Brain pericyte (primary cell): ENCODE data around the gene CIT.
A peak's percentile ranks its signal among the peaks of the same experiment; 100 is the strongest.
"Not testable (repeated sequence)": the region's sequence is repeated elsewhere in the genome, so short reads cannot be mapped to it uniquely, and the experiment has no call there.

ENCODE experiments used
- DNase-seq: peaks from one replicate; pipeline ENCODE4 v3.0.0-alpha.2; 2012; ENCODE audit warnings: low read depth, low spot score

Gene CIT

DNA sequence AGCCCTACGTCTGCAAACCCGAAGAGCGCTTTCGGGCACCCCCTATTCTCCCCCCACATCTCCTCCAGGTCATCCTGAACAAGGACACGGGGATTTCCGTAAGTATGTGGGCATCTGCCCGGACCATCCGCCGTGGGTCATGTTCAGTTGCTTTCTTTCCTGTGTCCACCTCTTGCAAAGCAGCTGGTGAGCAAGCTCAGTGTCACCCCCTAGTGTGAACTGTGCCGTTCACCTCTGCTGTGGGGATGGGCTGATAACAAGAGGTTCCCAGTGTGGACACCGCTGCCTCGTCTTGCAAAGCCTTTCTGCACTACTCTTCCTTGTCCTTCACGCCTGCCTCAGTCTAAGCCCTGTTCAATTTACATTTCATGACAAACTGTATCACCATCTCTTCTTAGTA lies 200.5 kb downstream of the CIT start:
- DNase-seq: no peak

DNA sequence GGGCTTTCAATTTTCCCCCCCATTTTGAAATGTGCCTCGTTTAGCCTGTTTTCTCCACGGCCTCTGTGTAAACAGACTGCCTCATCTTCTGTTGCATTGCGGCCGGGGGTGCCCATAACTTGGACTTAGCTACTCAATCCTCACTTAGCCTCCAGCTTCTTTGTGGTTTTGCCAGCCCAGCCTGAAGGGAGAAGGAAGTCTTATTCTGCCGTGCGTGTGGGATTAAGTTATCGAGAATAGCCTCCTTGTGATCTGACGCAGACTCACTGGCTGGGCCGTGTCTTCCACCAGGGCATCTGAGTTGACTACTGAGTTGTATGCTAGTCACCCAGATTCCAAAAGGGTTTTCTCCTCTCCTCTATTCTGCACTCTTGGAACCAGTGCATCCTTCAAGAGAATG lies 201.1 kb downstream of the CIT start:
- no peak for DNase-seq

DNA sequence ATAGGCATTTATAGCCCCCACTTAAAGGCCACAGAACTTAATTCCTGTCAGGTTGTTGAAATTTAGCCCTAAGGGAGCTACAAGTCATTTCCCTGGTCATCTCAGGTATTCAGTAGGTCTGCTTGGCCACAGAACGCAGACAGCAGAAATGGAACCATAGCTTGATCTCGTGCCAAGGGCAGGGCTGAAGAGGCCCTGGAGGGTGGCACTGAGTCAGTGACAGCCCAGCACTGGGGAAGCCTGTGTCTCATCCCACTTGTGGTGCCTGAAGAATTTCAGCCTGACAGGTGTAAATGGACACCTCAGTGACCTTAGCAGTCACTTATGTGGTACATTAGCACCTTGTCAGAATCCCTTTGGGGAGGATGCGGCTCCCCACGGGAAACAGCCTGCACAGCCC lies 202.6 kb downstream of the CIT start:
- DNase-seq: no peak

DNA sequence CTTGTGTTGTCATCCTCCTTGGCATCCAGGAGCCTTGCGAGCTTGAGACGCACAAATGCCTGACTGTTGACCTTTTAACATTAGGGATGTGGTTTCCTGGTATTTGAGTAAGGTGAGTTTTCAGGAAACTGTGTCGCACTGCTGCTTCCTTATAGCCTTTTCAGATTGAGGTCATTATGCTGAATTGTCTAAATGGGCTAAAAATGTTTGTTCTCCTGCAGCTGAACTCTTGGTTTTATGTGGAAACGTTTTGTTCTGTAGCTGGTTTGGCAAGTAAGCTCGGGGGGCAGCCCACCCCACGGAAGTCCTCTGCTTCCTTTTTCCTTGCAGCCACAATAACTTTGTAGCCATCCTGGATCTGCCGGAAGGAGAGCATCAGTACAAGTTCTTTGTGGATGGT lies 203.5 kb downstream of the CIT start:
- no peak for DNase-seq

DNA sequence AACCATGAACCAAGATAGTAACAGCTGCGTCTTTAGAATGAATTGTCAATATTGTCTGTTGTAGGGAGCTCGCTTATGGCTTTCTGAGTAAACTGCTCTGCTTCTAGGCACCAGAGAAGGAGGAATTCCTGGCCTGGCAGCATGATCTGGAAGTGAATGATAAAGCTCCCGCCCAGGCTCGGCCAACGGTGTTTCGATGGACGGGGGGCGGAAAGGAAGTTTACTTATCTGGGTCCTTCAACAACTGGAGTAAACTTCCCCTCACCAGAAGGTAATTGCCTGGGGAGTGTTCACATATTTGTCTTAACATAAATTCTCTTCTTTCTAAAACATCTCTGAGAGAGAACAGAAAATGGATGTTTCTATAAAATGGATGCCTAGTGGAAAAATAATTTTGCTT lies 204.9 kb downstream of the CIT start:
- DNase-seq: no peak

DNA sequence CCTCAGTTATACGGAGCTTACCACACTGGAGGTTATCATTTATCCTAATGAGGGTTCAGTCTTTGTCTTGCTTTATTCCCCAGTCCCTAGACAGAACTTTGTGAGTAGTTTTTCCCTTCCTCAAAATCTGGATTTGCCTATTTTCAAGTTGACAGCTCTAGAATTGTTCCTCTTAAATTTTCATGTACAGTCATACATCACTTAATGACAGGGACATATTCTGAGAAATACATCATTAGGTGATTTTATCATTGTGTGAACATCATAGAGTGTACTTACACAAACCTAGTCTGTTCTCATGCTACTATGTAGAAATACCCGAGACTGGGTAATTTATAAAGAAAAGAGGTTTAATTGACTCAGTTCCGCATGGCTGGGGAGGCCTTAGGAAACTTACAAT lies 206.1 kb downstream of the CIT start:
- DNase-seq: no peak

DNA sequence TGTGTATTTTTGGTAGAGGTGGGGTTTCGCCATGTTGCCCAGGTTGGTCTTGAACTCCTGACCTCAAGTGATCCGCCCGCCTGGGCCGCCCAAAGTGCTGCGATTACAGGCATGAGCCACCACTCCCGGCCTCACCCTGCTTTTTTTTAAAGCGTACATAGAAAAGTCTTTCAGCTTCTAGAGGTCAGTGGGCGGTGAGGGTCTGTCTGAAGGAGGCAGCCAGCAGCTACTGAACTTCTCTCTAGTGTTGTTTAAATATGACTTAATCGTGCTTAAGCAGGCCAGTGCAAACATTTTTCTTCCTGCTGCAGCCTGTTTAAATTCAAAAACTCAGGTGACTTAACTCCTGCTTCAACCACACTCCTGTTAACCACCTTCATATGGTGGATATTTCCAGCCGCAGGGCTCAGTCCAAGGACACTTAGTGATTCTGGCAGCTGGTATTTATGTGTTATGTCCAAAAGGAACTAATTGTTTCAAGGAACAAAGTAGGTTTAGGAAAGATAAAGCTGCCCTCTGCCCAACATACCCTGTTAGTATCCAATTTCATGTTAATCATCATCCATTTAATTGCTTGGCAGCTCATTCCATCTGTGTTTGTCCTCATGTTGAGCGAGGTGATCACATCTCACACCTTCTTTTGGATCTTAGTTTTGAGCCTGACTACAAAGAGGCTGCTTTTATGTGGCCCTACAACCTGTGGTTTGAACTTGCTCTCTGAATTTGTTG lies 207.2 kb downstream of the CIT start:
- no peak for DNase-seq

DNA sequence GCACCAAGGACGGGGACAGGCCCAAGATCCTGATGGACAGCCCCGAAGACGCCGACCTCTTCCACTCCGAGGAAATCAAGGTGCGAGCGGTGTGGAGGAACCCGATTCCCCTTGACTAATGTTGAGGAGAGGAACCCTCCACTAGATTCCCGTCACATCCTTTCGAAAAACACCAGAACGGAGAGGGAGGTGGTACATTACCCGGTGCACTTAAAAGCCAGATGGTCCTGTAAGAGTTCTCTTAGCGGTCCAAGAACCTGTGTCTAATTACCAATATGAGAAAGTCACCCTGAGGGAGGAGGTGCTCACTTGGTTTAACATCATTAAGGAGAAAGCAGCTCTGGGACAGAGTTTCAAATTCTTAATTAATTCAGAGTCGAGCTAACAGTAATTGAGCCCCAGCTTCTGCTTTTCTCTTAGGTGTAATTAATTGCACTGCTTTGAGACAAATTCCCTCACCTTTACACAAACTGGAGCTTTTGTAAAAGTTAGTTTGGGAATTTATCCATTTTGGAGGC lies 208.7 kb downstream of the CIT start:
- no peak for DNase-seq

DNA sequence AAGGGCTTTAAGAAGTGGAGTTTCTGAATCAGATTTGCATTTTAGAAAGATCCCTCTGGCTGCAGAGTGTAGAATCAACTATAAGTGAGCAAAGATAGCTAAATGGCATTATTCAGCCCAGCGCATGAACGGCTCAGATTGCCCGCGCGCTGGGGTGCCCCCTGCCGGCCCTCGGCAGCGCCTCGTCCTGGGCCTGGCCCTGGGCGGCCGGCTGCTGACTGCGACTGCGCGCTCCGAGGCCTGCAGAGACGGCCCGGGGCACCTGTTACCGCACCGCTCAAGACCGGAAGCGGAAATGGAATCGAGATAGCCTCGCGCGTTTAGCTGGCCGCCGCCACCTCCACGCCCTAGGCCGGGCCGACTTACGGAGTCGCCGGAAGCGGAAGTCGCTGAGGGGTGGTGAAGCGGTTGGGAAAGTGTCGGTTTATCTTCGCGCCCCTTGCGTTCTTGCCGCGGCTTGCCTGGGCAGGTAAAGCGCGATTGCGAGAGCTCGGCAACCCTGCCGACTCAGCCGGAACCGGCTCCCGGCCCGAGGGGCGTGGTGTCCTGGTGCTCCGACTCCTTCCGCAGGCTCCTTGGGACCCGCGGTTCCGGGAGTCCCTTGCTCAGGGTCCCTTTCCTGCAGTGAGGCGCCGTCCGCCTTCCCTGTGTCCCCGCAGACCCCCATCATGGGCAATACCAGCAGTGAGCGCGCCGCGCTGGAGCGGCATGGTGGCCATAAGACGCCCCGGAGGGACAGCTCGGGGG lies 209.4 kb downstream of the CIT start, which contains the start of gene PRKAB1:
PRKAB1 (plus strand) TSS at position 557 of the 747 bp plus-strand sequence; CDS start at position 669, 112 bp downstream.
- DNase-seq: peak; percentile 86

DNA sequence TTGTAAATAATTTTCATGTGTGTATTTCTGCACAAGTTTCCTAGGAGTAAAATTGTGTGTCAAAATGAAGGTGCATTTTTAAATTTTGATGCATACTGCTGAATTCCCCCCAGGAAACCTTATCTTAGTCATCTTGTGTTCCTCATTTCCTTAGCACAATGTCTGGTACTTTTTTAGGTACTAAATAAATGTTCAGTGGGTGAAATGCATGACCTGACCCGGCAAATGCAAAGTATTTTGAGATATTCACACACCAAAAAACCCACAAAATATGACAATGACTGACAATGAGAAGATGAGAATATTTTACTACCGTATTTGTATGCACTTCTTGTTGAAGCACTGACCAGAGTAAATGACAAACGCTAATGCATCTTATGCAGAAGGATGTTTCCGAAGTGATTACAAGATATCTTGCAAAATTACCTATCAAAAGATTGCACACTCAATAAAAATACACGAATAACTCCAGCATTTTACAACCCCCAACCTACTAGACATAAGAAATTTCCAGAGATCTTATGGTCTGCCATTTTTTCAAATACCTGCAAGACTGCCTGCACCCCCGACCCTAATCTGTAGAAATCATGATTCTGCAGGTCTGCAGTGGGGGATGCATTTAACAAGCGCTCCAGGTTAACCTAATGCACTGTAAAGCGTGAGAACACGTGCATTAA lies 210.1 kb downstream of the CIT start:
- no peak for DNase-seq

DNA sequence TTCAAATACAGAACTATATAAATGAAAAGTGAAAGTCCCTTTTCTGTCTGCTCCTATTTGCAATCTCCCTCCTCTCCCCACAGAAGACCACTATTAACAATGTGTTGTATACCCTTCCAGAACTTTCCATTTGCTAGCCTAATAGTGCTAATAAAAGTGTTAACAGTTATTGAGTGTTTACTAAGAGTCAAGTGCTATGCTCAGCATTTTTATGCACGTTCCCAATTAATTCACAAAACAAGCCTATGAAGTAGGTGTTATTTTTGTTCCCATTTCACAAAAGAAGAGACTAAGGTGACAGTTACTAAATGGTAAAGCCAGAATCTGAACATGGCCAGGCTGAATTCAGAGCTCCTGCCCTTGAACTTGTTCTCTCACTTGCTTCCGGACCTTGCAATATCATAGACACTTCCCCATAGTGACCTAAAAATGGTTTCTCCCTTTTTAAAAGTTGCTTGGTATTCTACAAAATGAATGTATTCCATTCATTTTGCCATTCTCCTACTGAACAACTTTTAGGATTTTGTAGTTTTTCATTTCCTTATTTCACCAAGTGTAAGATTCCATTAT lies 210.8 kb downstream of the CIT start:
- no peak for DNase-seq

DNA sequence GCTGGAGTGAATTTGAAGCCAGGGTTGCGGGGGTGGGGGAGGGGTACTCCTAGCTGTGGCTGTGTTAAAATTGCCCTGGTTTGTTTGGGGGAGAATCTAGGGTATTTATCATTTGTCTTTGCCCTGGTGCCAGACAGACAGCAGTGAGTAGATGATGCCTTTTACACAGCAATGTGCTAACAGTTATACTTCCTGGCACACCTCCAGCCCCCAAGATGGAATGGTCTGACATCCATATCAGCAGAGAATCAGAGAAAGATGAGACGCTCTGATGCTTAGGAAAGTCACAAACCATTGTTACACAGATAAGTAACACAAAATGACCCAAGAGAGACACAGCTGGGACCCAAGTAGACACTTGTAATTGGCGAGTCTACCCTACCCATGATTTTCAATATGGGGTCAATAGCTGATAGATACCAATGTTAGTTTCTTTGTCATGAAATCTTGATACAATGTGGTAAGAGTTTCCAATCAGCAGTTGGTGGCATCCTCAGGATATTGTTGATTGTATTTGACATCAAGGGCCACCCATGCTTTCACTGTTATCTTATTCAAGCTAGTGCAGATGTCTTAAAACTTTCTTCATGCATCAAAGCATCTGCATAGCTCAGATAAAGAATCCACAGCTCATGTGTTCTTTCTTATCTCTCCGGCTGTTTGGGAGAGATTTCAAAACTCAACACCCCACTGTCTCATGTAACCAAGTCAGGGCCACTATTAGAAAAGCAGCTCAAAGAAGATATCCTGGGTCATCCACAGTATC lies 211.8 kb downstream of the CIT start:
- DNase-seq: no peak

DNA sequence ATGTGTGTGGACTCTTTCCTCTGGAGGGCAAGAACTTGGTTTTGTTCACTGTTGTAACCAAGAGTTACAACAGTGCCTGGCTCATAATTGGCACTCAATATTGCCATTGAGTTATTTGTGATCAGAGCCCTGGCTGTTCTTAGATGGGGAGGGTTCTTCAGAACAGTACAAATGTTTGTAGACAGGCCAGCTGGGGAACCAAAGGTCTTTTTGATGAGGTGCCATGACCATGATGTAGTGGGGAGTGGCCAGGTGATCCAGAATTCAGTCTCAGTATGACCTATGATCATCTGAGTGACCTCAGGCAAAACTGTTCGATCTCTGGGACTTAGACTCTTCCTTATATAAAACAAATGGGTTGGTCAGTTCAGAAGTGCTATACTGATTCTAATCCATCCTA lies 212.5 kb downstream of the CIT start:
- no peak for DNase-seq

DNA sequence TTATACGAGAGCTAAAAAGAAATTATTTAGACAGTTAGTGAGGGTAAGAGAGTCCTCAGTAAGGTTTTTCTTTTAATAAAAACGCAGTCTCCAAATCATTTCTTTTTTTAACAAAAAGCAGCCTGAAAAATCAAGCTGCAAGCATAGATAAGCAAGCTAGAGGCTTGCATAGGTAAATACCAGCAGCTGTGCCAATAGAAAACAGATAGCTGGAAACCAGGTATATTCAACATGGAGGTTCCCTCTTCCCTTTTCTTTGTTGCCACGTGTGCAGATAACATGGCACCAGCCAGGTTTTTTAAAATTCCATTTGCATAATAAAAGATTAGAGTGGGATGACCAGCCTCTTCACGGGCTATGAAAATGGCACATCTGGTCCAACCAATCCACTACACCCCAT lies 215.2 kb downstream of the CIT start:
- no peak for DNase-seq

DNA sequence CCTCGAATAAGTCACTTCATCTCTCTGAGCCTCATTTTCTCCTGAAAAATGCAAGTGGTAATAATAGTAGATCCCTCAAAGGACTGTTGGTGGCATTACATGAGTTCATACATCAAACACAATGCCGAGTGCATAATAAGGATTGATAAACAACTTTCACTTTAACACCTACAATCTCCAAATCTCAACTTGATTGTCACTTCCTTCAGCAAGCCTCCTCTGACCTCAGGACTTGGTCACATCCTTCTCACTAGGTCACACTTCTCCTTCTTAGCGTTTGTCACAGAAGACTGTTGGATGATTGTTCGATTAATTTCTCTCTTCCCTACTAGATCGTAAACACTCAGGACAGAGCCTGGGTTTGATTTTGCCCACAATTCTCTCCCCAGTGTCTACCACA lies 217.0 kb downstream of the CIT start:
- DNase-seq: no peak

DNA sequence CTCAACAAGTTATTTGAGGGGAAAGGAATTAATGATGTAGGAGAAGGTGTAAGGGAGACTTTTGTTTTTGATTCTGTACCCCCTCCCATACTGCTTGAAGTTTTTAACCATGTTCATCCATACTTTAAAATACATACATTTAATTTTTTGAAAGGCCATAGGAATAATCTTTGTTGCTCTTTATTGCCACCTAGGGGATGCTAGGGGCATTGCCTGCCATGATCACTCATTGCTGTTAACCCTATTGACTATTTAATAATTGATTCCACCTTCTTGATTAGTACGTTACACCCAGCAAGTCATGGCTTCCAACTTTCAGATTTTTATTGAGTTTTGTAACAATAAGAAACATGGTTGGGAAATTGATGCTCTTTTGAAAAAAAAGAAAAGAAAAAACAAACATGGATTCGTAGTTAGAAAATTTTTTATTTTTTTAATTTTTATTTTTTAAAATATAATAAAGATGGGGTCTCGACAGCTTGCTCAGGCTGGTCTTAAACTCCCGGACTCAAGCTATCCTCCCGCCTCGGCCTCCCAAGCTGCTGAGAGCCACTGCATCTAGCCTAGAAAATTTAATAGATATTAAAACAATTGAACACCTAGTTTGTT lies 217.7 kb downstream of the CIT start:
- DNase-seq: no peak

DNA sequence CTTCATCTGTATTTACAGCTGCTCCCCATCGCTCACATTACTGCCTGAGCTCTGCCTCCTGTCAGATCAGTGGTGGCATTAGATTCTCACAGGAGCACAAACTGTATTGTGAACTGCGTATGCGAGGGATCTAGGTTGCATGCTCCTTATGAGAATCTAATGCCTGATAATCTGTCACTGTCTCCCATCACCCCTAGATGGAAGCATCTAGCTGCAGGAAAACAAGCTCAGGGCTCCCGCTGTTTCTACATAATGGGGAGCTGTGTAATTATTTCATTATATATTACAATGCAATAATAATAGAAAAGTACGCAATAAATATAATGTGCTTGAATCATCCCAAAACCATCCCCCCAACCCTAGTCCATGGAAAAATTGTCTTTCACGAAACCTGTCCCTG lies 219.0 kb downstream of the CIT start:
- not testable (repeated sequence) for DNase-seq

DNA sequence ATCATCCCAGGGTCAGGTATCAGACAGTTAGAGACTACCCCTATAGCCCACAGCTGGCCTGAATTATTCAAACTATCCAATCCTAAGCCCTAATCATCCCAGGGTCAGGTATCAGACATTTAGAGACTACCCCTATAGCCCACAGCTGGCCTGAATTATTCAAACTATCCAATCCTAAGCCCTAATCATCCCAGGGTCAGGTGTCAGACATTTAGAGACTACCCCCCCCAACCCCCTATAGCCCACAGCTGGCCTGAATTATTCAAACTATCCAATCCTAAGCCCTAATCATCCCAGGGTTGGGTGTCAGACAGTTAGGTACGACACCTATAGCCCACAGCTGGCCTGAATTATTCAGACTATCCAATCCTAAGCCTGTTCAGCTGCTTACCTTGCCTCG lies 220.1 kb downstream of the CIT start:
- not testable (repeated sequence) for DNase-seq

DNA sequence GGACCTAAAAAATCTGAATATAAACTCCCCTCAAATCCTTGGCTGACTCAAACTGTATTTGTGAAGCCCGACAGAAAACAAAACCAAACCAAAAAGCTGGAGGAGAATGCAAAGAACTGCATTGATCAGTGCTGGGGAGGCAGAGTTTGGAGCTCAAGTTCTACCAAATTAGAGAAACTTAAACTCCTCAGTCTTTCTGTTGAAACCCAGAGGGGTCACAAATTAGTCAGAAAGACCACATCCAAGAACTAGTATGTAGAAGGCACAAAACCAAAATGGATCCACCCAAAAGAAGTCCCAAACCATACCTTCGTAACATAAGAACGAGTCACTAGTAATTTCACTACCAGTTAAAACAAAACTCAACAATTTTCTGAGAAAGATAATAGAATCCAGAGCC lies 224.5 kb downstream of the CIT start:
- no peak for DNase-seq

DNA sequence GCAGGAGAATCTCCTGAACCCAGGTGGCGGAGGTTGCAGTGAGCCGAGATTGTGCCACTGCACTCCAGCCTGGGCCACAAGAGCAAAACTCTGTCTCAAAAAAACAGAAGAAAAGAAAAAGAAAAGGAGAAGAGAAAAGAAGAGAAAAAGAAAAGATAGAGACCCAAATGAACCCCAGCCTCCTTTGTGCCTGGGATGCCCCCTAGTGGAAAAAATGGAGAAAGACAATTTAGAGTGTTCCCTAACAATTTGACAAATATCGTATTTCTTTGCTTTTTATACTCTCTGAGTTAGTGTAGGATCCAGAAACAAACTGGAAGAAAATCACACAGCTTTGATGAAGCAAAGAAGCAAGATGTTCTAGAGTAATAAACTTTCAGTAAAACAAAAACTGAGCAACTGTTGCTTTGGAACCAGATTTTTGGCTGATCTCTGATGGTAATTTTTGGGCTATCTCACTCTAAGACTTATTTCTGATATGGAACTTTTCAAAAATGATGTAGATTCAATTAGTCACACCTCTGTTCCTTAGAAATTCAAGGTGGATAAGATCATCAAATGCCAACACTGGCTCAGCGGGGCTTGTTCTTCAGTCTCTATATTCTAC lies 227.8 kb downstream of the CIT start:
- no peak for DNase-seq
